Thymus (tissue), 14 donors: Measurements from ENCODE around the gene NUBPL. TPM values are rescaled to one million over a fixed set of nuclear protein-coding genes. Genes with fewer than 3 reads are reported as not detected.
A peak's percentile ranks its signal among the peaks of the same experiment; 100 is the strongest.

ENCODE experiments used
- DNase-seq, 9 donors: peaks; one replicate each; pipeline ENCODE4 v3.0.0-alpha.2; 2013; ENCODE audit warnings: low spot score in 9 of 9, low read depth in 6 of 9, missing footprints in 1 of 9
- H3K27ac ChIP-seq, 2 donors: one replicate each; pipeline ENCODE4 v1.5.1; 2013; ENCODE audit warnings: control low read depth in 1 of 2, low read depth in 1 of 2, low read length in 1 of 2, mild to moderate bottlenecking in 1 of 2, moderate library complexity in 1 of 2
- H3K27me3 ChIP-seq, 2 donors: one replicate each; pipeline ENCODE4 v1.5.1; 2013; ENCODE audit warnings: low read length in 1 of 2; ENCODE audit not compliant: control insufficient read depth in 2 of 2, insufficient read depth in 1 of 2
- H3K36me3 ChIP-seq, 2 donors: one replicate each; pipeline ENCODE4 v1.5.1; 2013; ENCODE audit warnings: low read length in 1 of 2, mild to moderate bottlenecking in 1 of 2, moderate library complexity in 1 of 2; ENCODE audit not compliant: control insufficient read depth in 2 of 2, insufficient read depth in 2 of 2
- H3K4me1 ChIP-seq, 2 donors: one replicate each; pipeline ENCODE4 v1.5.1; 2013; ENCODE audit warnings: low read length in 2 of 2; ENCODE audit not compliant: control insufficient read depth in 2 of 2, insufficient read depth in 2 of 2
- H3K4me3 ChIP-seq, 2 donors: one replicate each; pipeline ENCODE4 v1.5.1; 2013; ENCODE audit warnings: low read length in 2 of 2, control low read depth in 1 of 2, mild to moderate bottlenecking in 1 of 2
- H3K9me3 ChIP-seq, 2 donors: one replicate each; pipeline ENCODE4 v1.5.1; 2013; ENCODE audit warnings: low read length in 1 of 2, mild to moderate bottlenecking in 1 of 2; ENCODE audit not compliant: control insufficient read depth in 2 of 2, insufficient read depth in 1 of 2
- WGBS: extraction: QIAGEN DNeasy Blood & Tissue Kit; methylation state at CpG from one replicate; pipeline ENCODE4 v1.1.7; 2013; 5-methylcytosine and 5-hydroxymethylcytosine counted together
- long read RNA-seq, 10 donors: transcript quantifications; one replicate each; lab custom pipeline, GENCODE V29; 2026
- polyA plus RNA-seq: library from polyadenylated mRNA; stranded (reverse); fragments of 200-250 nt; gene quantifications from one replicate; pipeline ENCODE4 v1.2.3, GENCODE V29; 2013
- total RNA-seq: library from RNA; stranded (reverse); fragments of 120-200 nt; gene quantifications from one replicate; pipeline ENCODE4 v1.2.4, GENCODE V29; 2013
- donor health status: healthy.

NUBPL gene, protein sequence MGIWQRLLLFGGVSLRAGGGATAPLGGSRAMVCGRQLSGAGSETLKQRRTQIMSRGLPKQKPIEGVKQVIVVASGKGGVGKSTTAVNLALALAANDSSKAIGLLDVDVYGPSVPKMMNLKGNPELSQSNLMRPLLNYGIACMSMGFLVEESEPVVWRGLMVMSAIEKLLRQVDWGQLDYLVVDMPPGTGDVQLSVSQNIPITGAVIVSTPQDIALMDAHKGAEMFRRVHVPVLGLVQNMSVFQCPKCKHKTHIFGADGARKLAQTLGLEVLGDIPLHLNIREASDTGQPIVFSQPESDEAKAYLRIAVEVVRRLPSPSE
- total RNA-seq, result 14.2 TPM
- 7.4 TPM for polyA plus RNA-seq
- long read RNA-seq, donor 1, result 0 reads
- long read RNA-seq, donor 2, result 0 reads
- long read RNA-seq, donor 3, full-length matches to known transcripts, result 4 of 10 reads
- long read RNA-seq, donor 3, partial matches to known transcripts, result 6 of 10 reads
- long read RNA-seq, donor 3, other reads (novel, unspliced or antisense), result 0 of 10 reads
- long read RNA-seq, donor 4, full-length matches to known transcripts, result 2 of 2 reads
- long read RNA-seq, donor 4, partial matches to known transcripts, result 0 of 2 reads
- long read RNA-seq, donor 4, other reads (novel, unspliced or antisense), result 0 of 2 reads
- long read RNA-seq, donor 5, full-length matches to known transcripts, result 4 of 4 reads
- long read RNA-seq, donor 5, partial matches to known transcripts, result 0 of 4 reads
- long read RNA-seq, donor 5, other reads (novel, unspliced or antisense), result 0 of 4 reads
- long read RNA-seq, donor 6, full-length matches to known transcripts, result 6 of 6 reads
- long read RNA-seq, donor 6, partial matches to known transcripts, result 0 of 6 reads
- long read RNA-seq, donor 6, other reads (novel, unspliced or antisense), result 0 of 6 reads
- long read RNA-seq, donor 7, full-length matches to known transcripts, result 1 of 1 reads
- long read RNA-seq, donor 7, partial matches to known transcripts, result 0 of 1 reads
- long read RNA-seq, donor 7, other reads (novel, unspliced or antisense), result 0 of 1 reads
- long read RNA-seq, donor 8, partial matches to known transcripts, result 0 of 3 reads
- long read RNA-seq, donor 8, other reads (novel, unspliced or antisense), result 0 of 3 reads
- long read RNA-seq, donor 9, partial matches to known transcripts, result 0 of 1 reads
- long read RNA-seq, donor 9, other reads (novel, unspliced or antisense), result 0 of 1 reads
- long read RNA-seq, donor 10, result 0 reads

DNA sequence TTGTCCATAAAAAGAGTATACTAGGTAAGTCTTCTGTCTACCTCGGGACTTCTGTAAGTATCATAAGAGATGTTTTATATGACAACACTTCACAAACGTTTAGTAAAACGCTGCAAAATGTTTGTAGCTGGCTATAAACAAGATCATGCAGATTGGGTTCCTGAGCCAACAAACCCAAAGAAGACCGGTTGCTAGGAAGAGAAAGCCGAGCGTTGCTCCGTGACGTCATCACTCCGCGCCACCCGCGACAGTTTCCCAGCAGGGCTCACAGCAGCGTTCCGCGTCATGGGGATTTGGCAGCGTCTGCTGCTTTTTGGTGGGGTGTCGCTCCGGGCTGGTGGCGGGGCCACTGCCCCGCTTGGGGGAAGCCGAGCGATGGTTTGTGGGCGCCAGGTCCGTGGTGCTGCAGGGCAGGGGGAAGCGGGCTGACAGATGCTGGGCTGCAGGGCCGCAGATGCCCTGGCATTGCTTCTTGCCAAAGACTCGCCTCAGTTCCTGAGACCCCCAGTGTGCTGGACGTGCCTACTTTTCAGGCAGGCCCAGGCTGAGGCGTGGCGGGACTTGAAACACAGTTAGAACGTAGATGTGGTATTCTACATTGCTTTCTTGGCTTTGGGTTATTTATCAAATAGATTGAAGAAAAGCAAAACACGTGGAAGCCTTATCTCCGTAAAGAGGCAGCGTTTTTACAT is at the start of gene NUBPL:
TSS of gene NUBPL (plus strand) at position 250 of the 692 bp plus-strand sequence. CDS start at position 286, 36 bp downstream.
- H3K27ac ChIP-seq, result peak within 1 kb of the TSS; percentile 90 to 98
- H3K4me1 ChIP-seq, result peaks cover 2 to 5% of the 10 kb centered on the region in 2 donors
- peak; percentile 94 to 99 (median 97) for DNase-seq
- H3K27me3 ChIP-seq, result no peaks in the 10 kb centered on the region
- H3K36me3 ChIP-seq, result no peaks in the 10 kb centered on the region
- H3K4me3 ChIP-seq, result peak within 1 kb of the TSS; percentile 78 to 92
- no peaks in the 10 kb centered on the region for H3K9me3 ChIP-seq
- under 1% methylated on average over 34 of the region's 34 CpGs for WGBS

- Histone ChIP-seq H3K36me3 (no peaks in the 10 kb centered on the region), H3K4me3 (no peak overlapping the region), H3K27me3 (no peaks in the 10 kb centered on the region), H3K9me3 (no peaks in the 10 kb centered on the region), H3K4me1 (no peaks in the 10 kb centered on the region), H3K27ac (no peak overlapping the region)
- no peak for DNase-seq
- WGBS, result 97% methylated on average over 33 of the region's 33 CpGs
Observed at GRCh38 chr14:31527087-31527486, 34.1 kb upstream of the NUBPL start.

GRCh38 chr14:31527546-31527945 is 33.7 kb upstream of the NUBPL start:
- Histone ChIP-seq H3K36me3 (no peaks in the 10 kb centered on the region), H3K27ac (no peak overlapping the region), H3K4me1 (no peaks in the 10 kb centered on the region), H3K9me3 (no peaks in the 10 kb centered on the region), H3K27me3 (no peaks in the 10 kb centered on the region), H3K4me3 (no peak overlapping the region)
- 92% methylated on average over 8 of the region's 8 CpGs for WGBS
- no peak for DNase-seq

DNA sequence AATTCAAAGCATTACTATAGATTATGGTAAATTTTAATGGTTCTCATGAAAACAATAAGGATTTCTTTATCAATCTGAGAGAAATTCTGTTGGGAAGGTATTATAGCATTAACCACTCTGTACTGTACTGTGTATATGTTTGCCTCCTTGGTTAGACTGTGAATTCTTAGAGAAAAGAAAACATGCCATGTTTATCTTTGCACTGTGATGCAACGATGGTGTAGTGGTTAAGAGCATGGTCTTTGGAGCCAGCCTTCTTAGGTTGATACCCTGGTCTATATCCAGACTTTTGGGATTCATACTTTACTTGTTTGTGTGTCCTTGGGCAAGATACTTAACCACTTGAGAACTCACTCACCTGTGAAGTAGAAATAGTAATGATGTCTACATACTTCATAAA is 32.2 kb upstream of the NUBPL start:
- WGBS, result 32% methylated on average over 1 of the region's 1 CpG
- no peaks in the 10 kb centered on the region for H3K27me3 ChIP-seq
- H3K4me1 ChIP-seq, result no peaks in the 10 kb centered on the region
- H3K9me3 ChIP-seq, result no peaks in the 10 kb centered on the region
- no peak overlapping the region for H3K27ac ChIP-seq
- H3K36me3 ChIP-seq, result no peaks in the 10 kb centered on the region
- no peak for DNase-seq
- H3K4me3 ChIP-seq, result no peak overlapping the region

DNA sequence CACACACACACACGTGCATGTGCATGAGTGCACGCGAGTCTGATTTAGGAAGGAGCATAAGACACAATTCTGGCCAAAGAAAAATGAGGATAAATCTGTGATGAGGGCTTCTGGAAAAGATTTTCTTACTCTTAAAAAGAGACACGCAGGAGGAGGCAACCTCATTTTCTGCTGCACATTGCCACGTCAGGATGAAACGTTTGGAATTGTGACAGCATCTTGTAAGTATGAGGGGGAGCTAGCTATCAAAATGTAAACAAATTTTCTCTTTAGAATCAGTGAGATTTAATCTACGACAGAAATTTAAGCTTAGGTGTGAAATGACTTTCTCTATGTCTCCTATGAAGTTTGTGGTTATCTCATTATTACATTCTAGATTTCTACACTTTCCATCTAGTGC is 31.1 kb upstream of the NUBPL start:
- H3K9me3 ChIP-seq, result no peaks in the 10 kb centered on the region

GRCh38 chr14:31536201-31536960 is 24.8 kb upstream of the NUBPL start:
- Histone ChIP-seq H3K9me3 (no peaks in the 10 kb centered on the region), H3K36me3 (no peaks in the 10 kb centered on the region), H3K27ac (no peak overlapping the region), H3K4me1 (no peaks in the 10 kb centered on the region), H3K27me3 (no peaks in the 10 kb centered on the region), H3K4me3 (no peak overlapping the region)
- no peak for DNase-seq
- 89% methylated on average over 5 of the region's 5 CpGs for WGBS

More for the DNA sequence above, 31.1 kb upstream of the NUBPL start:
- Histone ChIP-seq H3K27me3 (no peaks in the 10 kb centered on the region), H3K36me3 (no peaks in the 10 kb centered on the region), H3K4me1 (no peaks in the 10 kb centered on the region), H3K4me3 (no peak overlapping the region), H3K27ac (no peak overlapping the region)
- no peak for DNase-seq
- 83% methylated on average over 7 of the region's 7 CpGs for WGBS

DNA sequence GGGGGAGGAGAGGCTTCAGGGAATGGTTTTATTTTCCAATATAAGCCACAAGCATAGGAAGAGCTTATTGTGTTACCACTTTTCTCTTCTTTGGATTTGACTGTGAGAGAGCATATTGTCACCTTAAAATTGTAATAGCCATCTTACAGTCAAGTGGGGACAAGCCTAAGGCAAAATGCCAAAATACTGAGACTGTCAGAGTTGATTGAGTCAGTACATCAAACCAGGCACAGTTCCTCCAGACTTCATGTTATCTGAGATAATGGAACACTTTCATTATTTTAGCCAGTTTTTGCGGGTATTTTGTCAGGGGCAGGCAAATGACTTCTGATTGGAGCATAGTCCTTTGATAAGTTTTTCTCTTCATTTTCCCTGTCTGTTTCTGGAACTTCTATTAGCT is 19.5 kb upstream of the NUBPL start:
- Histone ChIP-seq H3K27ac (peak overlapping the region in 1 of 2 donors; percentile 66), H3K36me3 (no peaks in the 10 kb centered on the region), H3K9me3 (no peaks in the 10 kb centered on the region), H3K27me3 (no peaks in the 10 kb centered on the region), H3K4me3 (no peak overlapping the region), H3K4me1 (no peaks in the 10 kb centered on the region)
- DNase-seq, result no peak
- WGBS, result 93% methylated on average over 1 of the region's 1 CpG
